ENCODE measurements around the gene TMEM231.

GRCh38 chr16:75502916-75503605 lies 53.0 kb downstream of the TMEM231 start:
- TF ChIP-seq CTCF (IDR thresholded peaks at IDR 0.05; ENCODE audit: extremely low read depth in 1 of 2, insufficient read depth in 1 of 2, low read depth in 1 of 2, low read length in 2 of 2) (no peak), EZH2 (IDR thresholded peaks at IDR 0.05; ENCODE audit: borderline replicate concordance, low read depth, low read length, severe bottlenecking) (no peak), POLR2AphosphoS5 (IDR thresholded peaks at IDR 0.05; ENCODE audit: insufficient read depth, low read depth, low read length) (no peak), FOS (IDR thresholded peaks at IDR 0.05; ENCODE audit: borderline replicate concordance, insufficient read depth, low read length) (no peak), MAX (IDR thresholded peaks at IDR 0.05; ENCODE audit: insufficient read depth, insufficient read length) (no peak), POLR2A (IDR thresholded peaks at IDR 0.05; ENCODE audit: low read depth, low read length) (no peak), MYC (IDR thresholded peaks at IDR 0.05; ENCODE audit: low read depth, low read length) (no peak), JUN (IDR thresholded peaks at IDR 0.05; ENCODE audit: borderline replicate concordance, insufficient read depth, insufficient read length, low read depth) (no peak)
